ENCODE measurements around the gene PARD3B.

DNA sequence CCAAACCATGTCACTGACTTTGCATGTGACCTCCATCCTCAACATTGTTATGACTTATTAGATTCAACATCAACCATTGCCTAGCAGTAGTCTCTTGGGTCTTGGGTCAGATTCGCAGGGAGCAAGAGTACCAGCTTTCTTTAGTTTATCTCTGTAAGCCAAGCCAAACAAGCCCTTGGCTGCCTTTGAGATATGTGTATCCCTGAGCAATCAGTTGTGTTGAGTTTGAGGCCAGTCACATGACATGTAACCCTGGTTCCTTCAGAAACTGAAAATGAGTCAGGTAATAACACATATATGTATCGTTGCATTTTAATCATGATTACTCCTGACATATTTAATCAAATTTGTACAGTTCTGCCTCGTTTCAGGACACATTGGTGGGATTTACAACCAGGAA lies 173.3 kb downstream of the PARD3B start:
- TF ChIP-seq, protein P1, sequence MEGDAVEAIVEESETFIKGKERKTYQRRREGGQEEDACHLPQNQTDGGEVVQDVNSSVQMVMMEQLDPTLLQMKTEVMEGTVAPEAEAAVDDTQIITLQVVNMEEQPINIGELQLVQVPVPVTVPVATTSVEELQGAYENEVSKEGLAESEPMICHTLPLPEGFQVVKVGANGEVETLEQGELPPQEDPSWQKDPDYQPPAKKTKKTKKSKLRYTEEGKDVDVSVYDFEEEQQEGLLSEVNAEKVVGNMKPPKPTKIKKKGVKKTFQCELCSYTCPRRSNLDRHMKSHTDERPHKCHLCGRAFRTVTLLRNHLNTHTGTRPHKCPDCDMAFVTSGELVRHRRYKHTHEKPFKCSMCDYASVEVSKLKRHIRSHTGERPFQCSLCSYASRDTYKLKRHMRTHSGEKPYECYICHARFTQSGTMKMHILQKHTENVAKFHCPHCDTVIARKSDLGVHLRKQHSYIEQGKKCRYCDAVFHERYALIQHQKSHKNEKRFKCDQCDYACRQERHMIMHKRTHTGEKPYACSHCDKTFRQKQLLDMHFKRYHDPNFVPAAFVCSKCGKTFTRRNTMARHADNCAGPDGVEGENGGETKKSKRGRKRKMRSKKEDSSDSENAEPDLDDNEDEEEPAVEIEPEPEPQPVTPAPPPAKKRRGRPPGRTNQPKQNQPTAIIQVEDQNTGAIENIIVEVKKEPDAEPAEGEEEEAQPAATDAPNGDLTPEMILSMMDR (IDR thresholded peaks at IDR 0.05): no peak
- TF ChIP-seq POLR2A (IDR thresholded peaks at IDR 0.05) (no peak), EP300 (IDR thresholded peaks at IDR 0.05) (no peak)

Data from sigmoid colon (tissue), 4 donors.